ENCODE measurements around the gene TAGAP.
"Not testable (repeated sequence)": the region's sequence is repeated elsewhere in the genome, so short reads cannot be mapped to it uniquely, and the experiment has no call there.

Gene TAGAP

DNA sequence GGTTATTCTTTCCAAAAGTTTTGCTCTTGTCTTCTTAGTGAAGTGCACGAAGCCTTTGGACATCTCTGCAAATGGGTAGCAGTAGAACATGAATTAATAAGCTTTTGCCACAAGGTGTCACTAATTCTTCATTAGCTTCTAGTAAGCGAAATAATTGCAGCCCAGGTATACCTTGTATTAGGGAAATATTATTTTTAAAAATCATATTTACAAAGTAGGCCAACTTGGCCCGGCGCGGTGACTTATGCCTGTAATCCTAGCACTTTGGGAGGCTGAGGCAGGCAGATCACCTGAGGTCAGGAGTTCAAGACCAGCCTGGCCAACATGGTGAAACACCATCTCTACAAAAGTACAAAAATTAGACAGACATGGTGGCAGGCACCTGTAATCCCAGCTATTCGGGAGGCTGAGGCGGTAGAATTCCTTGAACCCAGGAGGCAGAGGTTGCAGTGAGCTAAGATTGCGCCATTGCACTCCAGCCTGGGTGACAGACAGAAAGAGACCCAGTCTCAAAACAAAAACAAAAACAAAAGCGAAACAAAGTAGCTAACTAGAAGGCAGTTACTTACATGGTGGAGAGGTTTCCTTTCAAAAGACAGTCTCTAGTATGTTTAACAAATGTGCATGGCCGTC is 36.0 kb downstream of the TAGAP start:
- no peak for DNase-seq

GRCh38 chr6:159007510-159007909 is 37.3 kb downstream of the TAGAP start:
- no peak for DNase-seq

- DNase-seq: no peak
Observed at GRCh38 chr6:159005436-159005835, 39.4 kb downstream of the TAGAP start.

DNA sequence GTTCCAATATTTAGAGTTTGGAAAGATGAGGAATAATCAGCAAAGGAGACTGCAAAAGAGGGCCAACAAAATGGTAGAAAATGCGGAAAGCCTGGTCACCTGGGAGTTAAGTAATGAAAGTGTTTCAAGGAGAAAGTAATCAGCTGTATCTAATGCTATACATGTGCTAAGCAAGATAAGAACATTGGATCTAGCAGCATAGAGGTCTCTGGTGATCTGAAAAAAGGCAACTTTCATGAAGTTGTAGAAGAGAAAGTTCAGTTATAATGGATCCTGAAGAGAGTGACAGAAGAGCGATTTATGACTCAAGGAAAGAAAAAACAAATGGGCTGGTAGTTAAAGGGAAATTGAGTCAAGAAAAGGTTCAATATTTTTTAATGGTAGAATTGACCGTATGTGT is 40.2 kb downstream of the TAGAP start:
- no peak for DNase-seq

DNA sequence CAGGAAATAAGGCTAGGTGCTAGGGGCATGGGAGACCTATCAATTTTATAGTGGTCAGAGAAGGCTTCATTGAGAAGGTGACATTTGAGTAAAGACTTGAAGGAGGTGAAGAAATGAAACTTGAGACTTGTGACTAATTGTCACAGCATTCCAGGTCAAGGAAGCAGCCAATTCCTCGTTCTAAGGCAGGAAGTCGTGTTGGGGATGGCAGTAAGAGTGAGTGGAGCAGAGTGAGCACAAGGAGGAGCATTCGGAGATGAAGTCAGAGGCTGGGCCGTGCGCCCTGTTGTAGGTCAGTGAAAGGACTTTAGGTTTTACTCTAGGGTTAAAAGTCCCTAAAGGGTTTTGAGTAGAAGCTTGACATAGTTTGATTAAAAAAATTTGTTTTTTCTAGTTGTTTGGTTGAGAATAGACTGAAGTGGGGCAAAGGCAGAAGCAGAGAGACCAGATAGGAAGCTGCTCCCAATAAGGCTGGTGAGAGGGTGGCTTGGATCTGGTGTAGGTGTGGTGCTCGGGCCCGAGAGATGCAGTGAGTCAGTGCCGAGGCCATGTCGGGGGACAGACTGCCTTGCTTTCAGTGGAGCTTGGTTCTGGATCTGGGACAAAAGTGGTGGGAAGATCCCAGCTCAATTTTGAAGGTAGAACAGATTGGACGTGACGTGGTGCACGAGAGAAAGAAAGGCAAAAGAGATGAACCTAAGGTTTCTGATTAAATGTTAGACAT is 42.2 kb downstream of the TAGAP start:
- no peak for DNase-seq

DNA sequence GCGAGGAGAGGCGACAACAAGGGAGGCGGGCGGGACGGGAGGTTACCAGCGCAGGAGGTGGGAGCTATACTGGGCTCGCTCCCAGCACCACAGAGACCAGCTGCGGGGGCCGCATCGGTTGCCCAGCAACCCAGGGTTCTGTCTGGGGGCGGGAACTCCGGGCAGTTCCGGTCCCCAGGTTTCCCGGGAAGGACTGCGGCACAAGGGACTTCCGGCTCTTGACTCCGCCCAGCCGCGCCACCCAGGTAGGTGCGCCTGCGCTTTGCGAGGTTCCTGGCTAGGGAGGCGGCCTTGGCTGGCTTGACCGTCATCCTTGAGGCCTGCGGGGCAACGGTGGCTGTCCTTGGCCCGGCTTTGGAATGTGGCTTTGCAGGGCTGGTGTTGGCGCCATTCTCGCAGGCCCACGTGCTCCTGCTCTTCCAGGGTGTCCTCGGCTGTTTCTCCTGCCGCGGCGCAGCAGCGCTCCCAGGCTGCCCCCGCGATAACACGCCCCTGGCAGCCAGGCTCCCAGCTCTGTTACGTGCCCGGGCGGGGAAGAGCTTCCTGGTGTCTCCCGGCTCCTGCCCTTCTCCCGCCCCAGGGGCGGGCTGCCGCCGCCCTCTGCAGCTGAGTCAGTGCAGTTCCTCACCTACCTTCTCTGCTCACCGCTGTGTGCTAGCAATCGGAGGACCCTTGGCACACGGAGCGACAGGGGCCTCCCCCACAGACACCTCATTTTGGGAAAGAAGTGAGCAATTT is 45.0 kb downstream of the TAGAP start, which contains the start of gene RSPH3:
RSPH3 (minus strand) TSS at position 537 of the 738 bp plus-strand sequence. CDS start 652 bp downstream, outside the sequence.
- peak; percentile 97 for DNase-seq

DNA sequence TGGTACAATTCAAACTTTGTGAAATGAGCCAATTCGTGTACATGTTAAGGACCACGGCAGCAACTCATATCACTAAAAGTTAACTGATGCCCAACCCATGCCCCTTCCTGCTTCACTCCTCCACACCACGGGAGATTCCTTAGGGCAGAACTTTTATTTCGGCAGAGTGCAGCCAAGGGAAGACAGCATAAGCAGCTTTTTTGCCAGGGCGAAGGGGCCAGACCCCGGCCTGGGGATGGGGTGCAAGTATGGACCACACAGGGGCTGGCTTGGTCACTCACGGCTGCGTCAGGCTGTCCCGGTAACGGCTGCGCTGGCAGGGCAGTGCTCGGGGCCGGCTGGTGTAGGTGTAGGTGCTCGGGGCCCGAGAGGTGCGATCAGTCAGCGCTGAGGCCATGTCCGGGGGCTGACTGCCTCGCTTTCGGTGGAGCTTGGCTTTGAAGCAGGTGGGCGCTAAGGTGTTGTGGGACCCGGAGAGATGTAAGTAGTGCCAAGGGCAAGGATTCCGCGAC is 45.6 kb downstream of the TAGAP start:
- DNase-seq: no peak

DNA sequence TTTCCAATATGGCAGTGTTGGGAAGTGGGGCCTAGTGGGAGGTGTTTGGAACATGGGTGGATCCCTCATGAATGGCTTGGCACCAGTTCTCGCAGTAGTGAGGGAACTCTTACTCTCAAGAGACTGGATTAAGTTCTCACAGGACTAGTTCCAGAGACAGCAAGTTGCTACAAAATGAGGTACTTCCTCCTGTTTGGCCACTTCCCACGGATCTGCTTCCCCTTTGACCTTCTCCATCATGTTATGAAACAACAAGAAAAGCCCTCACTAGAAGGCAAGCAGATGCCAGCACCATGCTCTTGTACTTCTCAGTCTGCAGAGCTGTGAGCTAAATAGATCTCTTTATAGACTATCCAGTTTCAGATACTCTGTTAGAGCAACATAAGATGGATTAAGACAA is 47.9 kb downstream of the TAGAP start:
- no peak for DNase-seq

DNA sequence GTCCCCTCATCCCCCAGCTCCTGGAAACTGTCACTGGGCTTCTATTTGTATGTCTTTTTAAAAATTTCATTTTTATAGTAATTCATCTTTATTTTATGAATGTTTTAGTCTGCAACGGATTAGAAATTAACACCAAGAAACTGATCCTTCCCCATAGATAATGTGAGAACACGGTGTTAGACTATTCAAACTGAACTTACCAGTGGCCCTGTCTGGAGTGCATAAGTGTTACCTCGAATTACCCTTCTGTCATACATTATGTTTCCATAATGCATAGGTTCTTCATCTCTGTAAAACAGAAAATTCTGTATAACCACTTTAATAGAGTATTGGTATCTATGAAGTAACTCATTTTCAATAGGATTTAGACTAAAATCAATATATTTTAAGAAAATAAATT is 51.2 kb downstream of the TAGAP start:
- no peak for DNase-seq

- DNase-seq: peak; percentile 34
Observed at GRCh38 chr6:158991017-158991723, 53.6 kb downstream of the TAGAP start.

- not testable (repeated sequence) for DNase-seq
Observed at GRCh38 chr6:158989711-158990110, 55.1 kb downstream of the TAGAP start.

DNA sequence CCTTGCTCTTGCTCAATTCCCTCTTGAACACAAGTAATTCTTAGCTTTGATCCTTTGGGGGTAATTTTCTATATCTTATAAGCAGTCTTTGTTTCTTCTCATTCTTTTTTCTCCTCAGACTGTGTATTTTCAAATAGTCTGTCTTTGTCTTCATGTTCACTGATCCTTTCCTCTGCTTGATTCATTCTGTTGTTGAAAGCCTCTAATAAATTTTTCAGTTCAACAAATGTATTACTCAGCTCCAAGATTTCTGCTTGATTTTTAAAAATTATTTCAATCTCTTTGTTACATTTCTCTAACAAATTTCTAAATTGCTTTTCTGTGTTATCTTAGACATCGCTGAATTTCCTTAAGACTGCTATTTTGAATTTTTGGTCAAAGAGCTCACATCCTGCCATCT is 56.3 kb downstream of the TAGAP start:
- DNase-seq: no peak

DNA sequence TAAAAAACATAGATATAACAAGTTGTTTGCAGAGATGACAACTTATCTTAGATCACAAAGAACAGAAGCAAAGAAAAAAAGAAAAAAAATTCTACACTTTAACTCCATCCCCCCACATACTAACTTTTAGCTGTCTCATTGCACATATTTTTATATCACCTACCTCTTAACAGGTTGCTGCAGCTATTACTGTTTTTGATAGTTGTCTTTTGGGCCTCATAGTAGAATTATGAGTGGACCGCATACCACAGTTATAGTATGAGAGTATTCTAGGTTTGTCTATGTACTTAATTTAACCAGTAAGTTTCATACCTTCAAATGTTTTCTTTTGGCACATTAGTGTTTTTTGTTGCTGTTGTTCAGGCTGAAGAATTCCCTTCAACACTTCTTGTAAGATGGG is 57.1 kb downstream of the TAGAP start:
- DNase-seq: no peak

Measured in stimulated activated CD4-positive, alpha-beta T cell treated with anti-CD3 and anti-CD28 coated beads, Interleukin-15, amount 100 ng/mL, for 24 hours (primary cell).